ENCODE data around the gene SLC39A11.

The SLC39A11 gene

DNA sequence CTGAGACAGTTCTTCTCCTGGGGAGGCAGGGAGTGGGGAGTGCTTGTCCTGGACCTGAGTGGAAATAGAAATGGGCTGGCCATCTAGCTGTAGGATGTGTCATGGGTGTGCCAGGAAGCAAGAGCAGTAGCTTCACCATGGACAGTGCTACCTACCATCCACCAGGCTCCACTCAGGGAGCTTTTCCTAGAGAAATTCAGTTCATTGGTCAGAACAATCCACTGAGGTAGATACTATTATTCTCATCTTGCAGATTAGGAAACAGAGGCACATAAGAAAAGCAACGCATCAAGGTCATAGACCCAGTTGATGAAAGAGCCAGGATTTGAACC lies 372.0 kb downstream of the SLC39A11 start:
- no peak for DNase-seq
- Histone ChIP-seq H4K20me1 (ENCODE audit: insufficient read depth, low read length) (no peaks in the 10 kb centered on the region), H3K27me3 (replicated peaks; ENCODE audit: insufficient read depth, low read length) (no peaks in the 10 kb centered on the region), H3K27ac (ENCODE audit: low read length) (no peak overlapping the region), H3K4me2 (ENCODE audit: low read depth, low read length) (no peak overlapping the region), H3K79me2 (ENCODE audit: low read length) (no peaks in the 10 kb centered on the region), H3K36me3 (replicated peaks; ENCODE audit: insufficient read depth, low read length) (no peaks in the 10 kb centered on the region), H3K9me3 (replicated peaks; ENCODE audit: insufficient read depth, low read length) (no peaks in the 10 kb centered on the region), H3F3A (ENCODE audit: insufficient read depth, low read length) (no peaks in the 10 kb centered on the region), H3K9me2 (replicated peaks; ENCODE audit: insufficient read depth, low read length) (no peaks in the 10 kb centered on the region), H3K4me3 (ENCODE audit: low read length) (no peak overlapping the region), H2AFZ (ENCODE audit: low read length) (no peak overlapping the region), H3K9ac (ENCODE audit: low read length) (no peak overlapping the region), H3K4me1 (ENCODE audit: low read length) (0 out of 2 replicates have a peak, but pooled peaks cover 3% of the 10 kb centered on the region)
- TF ChIP-seq EZH2phosphoT487 (IDR thresholded peaks at IDR 0.05; ENCODE audit: low read length) (no peak), EZH2 (optimal IDR thresholded peaks at IDR 0.05; ENCODE audit: low read depth, low read length) (no peak)
- TF ChIP-seq, protein P1, sequence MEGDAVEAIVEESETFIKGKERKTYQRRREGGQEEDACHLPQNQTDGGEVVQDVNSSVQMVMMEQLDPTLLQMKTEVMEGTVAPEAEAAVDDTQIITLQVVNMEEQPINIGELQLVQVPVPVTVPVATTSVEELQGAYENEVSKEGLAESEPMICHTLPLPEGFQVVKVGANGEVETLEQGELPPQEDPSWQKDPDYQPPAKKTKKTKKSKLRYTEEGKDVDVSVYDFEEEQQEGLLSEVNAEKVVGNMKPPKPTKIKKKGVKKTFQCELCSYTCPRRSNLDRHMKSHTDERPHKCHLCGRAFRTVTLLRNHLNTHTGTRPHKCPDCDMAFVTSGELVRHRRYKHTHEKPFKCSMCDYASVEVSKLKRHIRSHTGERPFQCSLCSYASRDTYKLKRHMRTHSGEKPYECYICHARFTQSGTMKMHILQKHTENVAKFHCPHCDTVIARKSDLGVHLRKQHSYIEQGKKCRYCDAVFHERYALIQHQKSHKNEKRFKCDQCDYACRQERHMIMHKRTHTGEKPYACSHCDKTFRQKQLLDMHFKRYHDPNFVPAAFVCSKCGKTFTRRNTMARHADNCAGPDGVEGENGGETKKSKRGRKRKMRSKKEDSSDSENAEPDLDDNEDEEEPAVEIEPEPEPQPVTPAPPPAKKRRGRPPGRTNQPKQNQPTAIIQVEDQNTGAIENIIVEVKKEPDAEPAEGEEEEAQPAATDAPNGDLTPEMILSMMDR (IDR thresholded peaks at IDR 0.05; ENCODE audit: low read length): no peak

DNA sequence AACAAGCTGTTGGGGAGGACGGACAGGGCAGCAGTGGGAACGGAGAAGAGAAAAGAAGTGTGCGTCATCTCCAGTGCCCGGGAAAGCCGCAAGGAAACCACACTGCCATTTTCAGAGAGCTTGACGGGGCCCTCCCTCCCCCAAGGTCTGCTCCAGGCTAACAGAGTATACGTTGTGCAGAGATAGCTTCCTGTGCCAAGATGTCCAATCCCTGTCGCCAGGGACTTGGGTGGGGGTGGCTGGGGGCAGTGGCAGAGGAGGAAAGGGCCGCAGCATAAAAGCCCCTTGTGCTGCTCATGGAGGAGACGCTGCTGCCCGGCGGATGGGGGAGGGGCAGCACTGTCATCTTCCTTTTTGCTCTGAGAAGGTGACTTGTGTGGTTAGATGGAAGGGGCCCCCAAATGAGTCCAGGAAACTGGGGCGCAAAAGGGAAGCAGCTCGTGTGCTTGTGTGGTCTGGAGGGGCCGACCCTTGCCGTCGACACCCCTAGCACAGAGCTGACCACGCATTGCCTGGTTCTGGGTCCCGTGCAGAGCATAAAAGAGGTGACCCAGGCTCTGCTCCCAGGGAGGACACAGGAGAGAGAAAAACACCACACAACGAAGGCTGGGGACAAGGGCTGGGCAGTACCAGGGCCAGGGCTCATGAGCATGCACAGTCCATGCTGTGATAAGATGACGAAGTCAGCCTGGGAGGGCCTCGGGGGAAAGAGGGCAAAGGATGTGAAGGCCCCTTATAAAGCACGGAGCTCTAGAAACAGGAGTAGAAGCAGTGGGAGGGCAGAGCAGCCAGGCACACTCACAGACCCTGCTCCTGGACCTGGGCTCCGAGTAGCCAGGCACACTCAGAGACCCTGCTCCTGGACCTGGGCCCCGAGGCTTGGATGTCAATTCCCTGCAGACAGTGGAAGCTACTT lies 372.7 kb downstream of the SLC39A11 start:
- H3K4me2 ChIP-seq (ENCODE audit: low read depth, low read length): no peak overlapping the region
- H3K27me3 ChIP-seq (replicated peaks; ENCODE audit: insufficient read depth, low read length): no peaks in the 10 kb centered on the region
- no peaks in the 10 kb centered on the region for H3K4me1 ChIP-seq (ENCODE audit: low read length)
- H3K9me2 ChIP-seq (replicated peaks; ENCODE audit: insufficient read depth, low read length): no peaks in the 10 kb centered on the region
- no peak for TF ChIP-seq EZH2 (optimal IDR thresholded peaks at IDR 0.05; ENCODE audit: low read depth, low read length)
- TF ChIP-seq EZH2phosphoT487 (IDR thresholded peaks at IDR 0.05; ENCODE audit: low read length): no peak
- TF ChIP-seq, protein P1 (IDR thresholded peaks at IDR 0.05; ENCODE audit: low read length): no peak
- no peak overlapping the region for H3K4me3 ChIP-seq (ENCODE audit: low read length)
- no peaks in the 10 kb centered on the region for H3K36me3 ChIP-seq (replicated peaks; ENCODE audit: insufficient read depth, low read length)
- no peak for DNase-seq
- H4K20me1 ChIP-seq (ENCODE audit: insufficient read depth, low read length): no peaks in the 10 kb centered on the region
- H2AFZ ChIP-seq (ENCODE audit: low read length): no peak overlapping the region
- H3K9me3 ChIP-seq (replicated peaks; ENCODE audit: insufficient read depth, low read length): no peaks in the 10 kb centered on the region
- no peak overlapping the region for H3K27ac ChIP-seq (ENCODE audit: low read length)
- H3K9ac ChIP-seq (ENCODE audit: low read length): no peak overlapping the region
- H3F3A ChIP-seq (ENCODE audit: insufficient read depth, low read length): no peaks in the 10 kb centered on the region
- H3K79me2 ChIP-seq (ENCODE audit: low read length): no peaks in the 10 kb centered on the region

DNA sequence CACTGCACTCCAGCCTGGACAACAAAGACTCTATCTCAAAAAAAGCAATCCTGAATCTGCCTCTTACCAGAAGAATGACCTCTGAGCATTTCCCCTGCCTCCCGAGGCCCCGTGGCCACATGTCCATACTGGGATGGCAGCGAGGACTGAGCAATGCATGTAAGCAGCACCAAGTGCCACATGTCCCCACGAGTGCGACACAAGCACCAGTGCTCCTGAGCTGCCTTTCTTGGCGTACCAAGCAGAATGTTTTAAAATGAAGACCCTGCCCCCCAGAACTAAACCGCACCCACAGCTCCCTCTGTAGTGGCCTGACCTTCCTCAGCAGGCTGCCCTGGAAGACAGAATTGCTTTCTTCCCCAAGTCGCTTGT lies 373.3 kb downstream of the SLC39A11 start:
- H3K36me3 ChIP-seq (replicated peaks; ENCODE audit: insufficient read depth, low read length): no peaks in the 10 kb centered on the region
- no peaks in the 10 kb centered on the region for H3K9me2 ChIP-seq (replicated peaks; ENCODE audit: insufficient read depth, low read length)
- H3K79me2 ChIP-seq (ENCODE audit: low read length): no peaks in the 10 kb centered on the region
- H3F3A ChIP-seq (ENCODE audit: insufficient read depth, low read length): no peaks in the 10 kb centered on the region
- H3K9ac ChIP-seq (ENCODE audit: low read length): no peak overlapping the region
- no peak overlapping the region for H3K4me2 ChIP-seq (ENCODE audit: low read depth, low read length)
- H3K27ac ChIP-seq (ENCODE audit: low read length): no peak overlapping the region
- TF ChIP-seq, protein P1 (IDR thresholded peaks at IDR 0.05; ENCODE audit: low read length): no peak
- no peak for TF ChIP-seq EZH2 (optimal IDR thresholded peaks at IDR 0.05; ENCODE audit: low read depth, low read length)
- no peak for TF ChIP-seq EZH2phosphoT487 (IDR thresholded peaks at IDR 0.05; ENCODE audit: low read length)
- no peaks in the 10 kb centered on the region for H3K27me3 ChIP-seq (replicated peaks; ENCODE audit: insufficient read depth, low read length)
- no peaks in the 10 kb centered on the region for H4K20me1 ChIP-seq (ENCODE audit: insufficient read depth, low read length)
- H3K9me3 ChIP-seq (replicated peaks; ENCODE audit: insufficient read depth, low read length): no peaks in the 10 kb centered on the region
- DNase-seq: no peak
- no peak overlapping the region for H3K4me3 ChIP-seq (ENCODE audit: low read length)
- H2AFZ ChIP-seq (ENCODE audit: low read length): no peak overlapping the region
- H3K4me1 ChIP-seq (ENCODE audit: low read length): no peaks in the 10 kb centered on the region

All from MM.1S (cell line).